HG03442 (cell line): ENCODE data around the gene ATP2C1.

ENCODE experiments used
- ATAC-seq: cut with Tn5 transposase; IDR thresholded peaks from one replicate; pipeline ENCODE4 v1.9.1; 2021; ENCODE audit warnings: mild to moderate bottlenecking, moderate library complexity; ENCODE audit not compliant: unreplicated experiment

ATP2C1 gene

DNA sequence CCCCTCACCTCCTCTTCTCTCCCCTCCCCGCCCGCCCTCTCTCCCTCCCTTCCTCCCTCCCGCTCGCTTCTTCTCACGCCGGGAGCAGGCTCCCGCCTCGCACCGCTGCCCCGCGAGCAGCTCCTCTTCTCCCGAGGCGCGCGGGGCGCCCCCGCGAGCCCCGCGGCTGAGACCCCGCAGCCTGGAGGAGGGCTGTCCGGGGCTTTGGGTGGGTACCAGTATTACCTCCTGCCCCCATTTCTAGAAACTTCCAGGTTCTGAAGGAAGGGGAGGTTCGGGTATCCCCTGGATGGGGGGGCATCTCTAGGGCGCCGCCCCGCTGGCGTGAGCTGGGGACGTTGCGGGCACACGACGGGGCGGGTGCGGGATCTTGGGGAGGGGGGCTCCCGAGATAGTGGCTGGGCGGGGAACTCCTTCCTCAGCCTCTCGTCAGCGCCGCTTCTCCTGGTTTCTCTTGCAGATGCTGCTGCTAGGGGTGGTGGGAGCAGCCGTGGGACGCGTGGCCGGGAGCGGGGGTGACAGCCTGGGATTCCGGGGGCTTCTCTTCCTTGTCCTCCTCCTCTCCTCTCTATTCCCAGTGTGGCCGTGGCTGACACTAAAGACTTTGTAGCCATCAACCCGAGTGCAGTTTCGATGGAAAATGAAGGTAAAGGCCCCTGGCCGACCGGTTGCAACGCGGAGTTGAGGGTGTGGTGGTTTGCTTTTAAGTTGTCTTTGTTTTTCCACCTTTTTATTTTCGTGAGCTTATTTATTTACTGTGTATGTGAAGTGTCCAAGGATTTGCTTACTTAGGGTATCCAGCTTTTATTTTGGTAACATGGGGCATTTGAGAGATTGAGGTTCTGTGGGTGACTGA is 474 bp downstream of the ATP2C1 start:
- peak; percentile 14 for ATAC-seq

DNA sequence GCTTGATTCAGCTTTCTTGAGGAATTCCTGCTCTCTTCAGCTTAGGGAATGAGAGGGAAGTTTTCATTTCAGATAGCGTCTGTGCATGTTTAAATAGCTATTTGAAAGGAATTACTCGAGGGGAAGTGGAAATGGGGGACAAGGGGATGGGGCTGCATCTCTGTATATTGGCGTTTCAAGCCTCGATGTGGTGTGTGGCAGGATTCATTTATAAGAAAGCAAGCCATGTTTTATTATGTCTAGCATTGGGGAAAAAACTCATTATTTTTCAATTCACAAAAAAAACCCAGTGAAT is 1.0 kb downstream of the ATP2C1 start:
- ATAC-seq, result no peak

DNA sequence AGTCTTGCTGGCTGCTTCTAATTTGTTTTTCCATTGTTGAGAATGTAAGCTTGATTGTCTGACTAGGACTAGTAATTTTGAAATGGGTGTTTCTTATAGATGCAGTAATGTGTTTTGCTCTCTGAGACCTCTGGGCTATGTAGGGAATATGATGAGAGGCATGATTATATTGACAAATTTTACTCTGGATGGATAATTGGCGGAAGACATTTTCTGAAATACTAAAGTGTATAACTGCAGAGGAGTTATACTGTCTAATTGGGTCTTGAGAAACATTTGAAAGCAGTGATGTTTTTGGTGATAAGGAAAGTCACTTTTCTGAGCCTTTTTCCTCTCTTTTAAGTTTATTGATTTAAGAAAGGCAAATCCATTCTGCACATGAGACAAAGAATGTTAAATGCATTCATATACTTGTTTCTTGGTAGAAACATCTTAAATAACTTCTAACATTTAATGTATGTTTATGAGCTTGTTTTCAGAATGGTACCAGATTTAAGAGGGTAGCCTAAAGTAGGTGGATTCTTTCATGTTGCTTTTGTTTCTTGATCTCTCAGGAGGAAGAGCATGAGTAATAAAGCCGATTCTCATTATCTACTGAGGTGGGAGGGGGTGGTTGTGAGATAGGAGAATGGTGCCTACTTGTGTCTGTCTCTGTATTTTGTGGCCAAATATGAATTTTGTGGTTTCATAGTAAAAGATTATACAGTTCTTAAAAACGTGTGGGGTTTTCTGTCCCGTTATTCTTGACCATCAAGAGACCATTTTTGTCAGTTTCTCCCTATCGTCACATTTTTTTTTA is 2.0 kb downstream of the ATP2C1 start:
- ATAC-seq, result no peak

DNA sequence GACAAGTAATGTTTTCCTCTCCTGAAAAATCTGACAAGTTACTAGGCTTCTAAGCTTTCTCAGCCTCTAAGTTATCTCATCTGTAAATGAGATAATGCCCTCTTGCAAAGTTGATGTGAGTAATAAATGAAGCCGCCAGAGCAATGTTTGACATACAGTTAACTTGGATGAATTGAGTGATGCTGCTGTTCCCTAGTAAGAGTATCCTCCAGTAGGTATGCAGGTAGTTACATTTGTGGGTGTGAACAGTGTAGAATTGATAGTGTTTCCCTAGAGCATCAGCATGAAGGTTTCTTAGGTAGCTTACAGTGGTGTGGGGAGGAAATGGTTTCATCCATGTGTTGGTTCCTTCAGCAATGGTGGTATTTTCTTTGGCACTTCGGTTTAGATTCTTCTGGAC is 3.4 kb downstream of the ATP2C1 start:
- ATAC-seq, result no peak

DNA sequence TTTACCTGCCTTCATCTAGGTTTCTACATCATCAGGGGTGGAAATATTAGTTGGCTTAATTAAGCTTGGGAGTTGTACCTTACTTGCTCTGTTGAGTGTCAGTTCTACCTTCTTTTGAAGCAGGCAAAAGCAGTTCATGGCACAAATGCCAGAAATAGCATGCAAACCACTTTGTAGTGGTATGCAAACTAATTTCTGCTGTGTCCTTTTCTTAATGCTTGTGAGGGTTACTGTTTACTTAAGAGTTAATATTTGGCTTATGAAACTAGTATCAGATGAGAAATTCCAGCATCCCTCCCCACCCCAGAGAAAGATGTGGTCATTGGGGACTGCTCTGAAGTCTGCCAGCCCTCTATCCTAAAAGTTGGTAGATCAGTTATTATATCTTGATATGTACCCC is 7.1 kb downstream of the ATP2C1 start:
- ATAC-seq, result peak; percentile 49

DNA sequence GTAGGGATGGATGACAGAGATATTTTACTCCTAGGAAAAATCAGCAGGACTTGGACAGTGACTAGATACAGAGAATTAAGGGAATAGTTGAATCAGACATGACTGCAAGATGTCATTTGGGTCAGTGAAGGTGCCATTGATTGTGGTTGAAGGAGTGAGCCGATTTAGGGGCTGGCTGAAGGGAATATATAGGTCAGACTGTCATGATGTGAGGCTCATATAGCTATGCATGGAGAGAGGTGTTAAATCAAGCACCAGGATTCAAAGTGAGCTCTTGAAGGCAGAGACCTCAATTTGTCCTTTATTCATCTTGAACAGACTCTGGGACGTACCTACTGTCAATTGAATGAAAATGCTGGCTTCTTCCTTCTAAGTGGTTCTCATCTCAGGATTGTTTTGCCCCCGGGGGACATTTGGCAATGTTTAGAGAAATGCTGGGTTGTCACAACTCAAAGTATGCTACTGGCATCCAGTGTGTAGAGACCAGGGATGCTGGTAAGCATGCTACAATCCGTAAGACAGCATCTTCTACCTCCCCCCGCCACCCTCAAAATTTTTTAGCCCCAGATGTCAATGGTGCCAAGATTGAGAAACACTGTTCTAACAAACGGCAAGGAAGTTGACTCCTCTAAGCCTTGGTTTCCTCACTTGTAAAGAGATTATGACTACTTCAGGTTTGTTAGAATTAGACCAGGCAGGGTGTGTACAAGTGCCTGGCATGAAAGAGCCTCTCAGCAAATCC is 7.8 kb downstream of the ATP2C1 start:
- ATAC-seq, result no peak

DNA sequence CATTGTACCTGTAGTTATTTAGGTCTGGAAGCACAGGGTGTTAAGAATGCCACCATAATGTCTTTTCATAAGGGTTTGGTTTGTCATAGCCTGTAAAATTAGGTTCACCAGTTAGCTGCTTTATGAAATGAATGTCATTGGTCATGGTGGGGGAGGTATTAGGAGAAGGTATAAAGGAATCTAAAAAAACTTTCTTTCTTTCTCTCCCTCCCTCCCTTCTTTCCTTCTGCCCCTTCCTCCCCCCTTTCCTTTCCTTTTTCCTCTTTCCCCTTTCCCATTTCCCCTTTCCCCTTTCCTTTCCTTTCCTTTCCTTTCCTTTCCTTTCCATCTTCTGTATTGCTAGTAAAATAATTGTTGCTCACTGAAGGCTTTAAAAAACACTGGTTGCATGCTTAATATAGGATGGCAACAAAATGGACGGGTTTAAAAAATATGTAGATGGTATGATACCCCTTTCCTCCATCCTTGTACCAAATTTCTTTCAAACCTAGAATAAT is 9.6 kb downstream of the ATP2C1 start:
- no peak for ATAC-seq

DNA sequence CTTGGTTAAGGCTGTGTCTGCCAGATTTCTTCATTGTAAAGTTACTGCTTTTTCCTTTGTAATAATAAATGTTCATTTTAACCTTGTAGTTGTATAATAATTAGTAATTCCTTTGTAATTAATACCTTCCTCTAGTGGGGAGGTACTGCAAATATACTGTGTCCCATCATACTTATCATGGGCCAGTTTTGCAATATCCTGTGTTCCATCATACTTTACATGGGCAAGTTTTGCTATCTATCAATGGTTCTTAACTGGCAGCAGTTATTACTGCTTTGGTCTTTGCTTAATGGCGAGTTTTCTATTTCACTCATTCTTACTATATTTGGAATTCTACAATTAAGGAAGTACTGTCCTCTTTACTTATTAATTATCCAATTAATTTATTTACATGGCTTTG is 10.6 kb downstream of the ATP2C1 start:
- no peak for ATAC-seq

DNA sequence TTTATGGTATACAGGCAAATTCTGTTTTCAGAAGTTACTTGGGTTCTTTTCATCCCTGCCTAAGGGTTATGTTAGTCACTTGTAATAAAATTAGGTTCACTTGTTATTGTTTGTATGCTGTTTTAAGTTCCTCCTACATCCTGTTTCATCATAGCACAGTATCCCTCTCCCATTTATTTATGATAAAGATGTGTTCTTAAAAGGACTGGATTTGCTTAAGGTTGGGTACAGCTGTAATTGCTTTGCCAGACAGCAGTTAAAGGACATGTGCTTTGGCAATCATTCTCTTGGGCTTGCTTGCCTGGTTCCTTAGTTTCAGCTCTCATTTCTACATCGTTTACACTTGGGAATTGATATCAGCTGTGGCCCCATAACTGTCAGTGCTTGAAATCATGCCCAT is 11.7 kb downstream of the ATP2C1 start:
- no peak for ATAC-seq

DNA sequence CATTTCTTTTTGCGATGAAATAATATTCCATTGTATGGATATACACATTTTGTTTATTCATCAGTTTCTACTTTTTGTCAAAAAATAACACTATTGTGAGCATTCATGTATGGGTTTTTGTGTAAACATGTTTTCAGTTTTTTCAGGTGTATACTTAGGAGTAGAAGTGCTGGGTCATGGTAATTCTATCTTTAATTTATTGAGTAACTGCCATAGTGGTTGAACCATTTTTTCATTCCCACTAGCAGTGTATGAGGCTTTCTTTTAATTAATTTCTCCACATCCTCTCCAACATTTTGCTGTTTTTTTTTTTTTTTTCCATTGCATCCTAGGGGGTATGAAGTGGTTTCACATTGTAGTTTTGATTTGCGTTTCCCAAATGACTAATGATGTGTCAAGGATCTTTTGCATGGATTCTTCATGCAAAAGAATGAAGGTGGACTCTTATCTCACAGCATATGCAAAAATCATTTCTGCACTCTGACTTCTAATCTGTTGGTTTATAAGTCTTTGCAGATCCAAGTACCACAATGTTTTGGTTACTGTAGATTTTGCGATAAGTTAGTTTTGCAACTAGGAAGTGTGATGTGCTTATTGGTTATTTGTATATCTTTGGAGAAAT is 12.6 kb downstream of the ATP2C1 start:
- no peak for ATAC-seq

DNA sequence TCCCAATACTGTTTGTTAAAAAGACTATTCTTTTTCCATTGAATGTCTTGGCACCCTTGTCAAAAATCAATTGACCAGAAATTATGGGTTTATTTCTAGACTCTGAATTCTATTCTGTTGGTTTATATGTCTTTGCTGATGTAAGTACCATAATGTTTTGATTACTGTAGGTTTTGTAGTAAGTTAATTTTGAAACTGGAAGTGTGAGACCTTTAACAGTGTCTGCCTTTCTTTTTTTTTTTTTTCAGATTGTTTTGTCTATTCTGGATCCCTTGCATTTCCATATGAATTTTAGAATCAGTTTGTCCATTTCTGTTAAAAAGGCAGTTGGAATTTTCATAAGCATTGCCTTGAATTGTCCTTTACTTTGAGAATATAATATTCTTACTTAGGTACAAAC is 13.6 kb downstream of the ATP2C1 start:
- no peak for ATAC-seq

DNA sequence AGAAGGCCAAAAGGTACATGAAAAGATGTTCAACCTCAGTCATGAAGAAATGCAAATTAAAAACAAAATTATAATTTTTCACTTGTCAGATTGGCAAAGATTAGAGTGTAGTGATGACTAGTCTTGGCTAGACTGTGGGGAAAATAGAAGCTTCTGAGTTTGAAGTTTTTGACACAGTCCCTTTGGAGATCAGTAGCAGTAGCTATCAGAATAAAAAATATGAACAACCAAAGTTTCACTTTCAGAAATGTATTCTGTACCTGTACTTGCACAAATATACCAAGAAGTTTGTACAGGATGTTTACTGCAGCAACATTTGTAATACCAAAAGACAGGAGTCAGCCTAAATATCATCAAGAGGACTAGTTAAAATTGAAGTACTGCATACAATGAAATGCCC is 14.1 kb downstream of the ATP2C1 start:
- no peak for ATAC-seq

DNA sequence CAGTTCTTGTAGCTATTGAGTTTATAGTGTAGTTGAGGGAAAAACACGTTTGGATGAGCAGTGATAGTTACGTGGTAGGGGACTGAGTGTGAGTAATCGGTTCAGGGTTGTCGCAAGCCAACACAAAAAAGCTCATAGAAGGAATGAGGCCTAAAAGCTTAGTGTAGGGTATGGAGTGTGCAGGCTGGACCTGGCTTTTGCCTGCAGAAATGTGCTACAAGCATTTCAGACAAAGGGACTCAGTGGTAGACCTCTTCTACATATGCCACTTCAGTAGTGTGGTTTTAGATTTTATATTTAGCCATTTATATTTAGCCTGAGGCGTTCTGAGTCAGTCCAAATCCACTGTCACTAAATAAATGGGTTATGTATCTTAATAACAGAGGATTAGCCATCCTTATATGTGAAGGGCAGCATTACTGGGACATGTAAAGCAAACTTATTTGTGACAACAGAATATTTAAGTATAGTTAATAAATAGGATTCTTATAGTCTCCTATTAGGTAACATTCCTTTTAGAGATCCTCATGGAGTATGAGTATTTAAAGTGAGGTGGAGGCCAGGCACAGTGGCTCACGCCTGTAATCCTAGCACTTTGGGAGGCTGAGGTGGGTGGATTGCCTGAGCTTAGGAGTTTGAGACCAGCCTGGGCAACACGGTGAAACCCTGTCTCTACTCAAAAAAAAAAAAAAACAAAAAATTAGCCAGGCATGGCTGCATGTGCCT is 21.8 kb downstream of the ATP2C1 start:
- no peak for ATAC-seq

DNA sequence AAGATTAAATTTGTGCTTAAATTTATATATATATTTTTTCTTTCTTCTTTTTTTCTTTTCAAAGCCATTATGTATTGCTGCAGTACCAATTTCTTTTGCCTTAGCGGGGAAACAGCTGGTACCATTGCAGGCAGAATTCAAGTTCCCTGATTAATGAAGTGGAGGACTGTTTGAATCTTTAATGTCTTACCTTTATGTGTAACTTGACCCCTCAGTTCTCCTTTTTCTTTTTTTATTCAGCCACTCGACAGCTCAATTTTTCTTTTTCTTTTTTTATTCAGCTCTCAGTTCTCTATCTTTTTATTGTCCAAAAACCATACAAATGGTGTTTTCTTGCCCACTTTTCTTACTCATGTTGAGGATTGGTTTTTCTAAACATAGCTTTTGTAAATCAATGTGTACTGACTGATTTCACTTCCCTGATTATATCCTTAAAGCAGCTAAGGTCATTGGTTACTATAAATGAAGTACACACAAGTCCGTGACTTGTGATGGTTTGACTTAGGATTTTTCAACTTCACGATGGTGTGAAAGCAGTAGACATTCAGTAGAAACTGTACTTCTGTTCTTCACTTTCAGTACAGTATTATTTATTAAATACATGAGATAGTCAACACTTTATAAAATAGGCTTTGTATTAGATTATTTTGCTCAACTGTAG is 22.8 kb downstream of the ATP2C1 start:
- ATAC-seq, result peak; percentile 42

DNA sequence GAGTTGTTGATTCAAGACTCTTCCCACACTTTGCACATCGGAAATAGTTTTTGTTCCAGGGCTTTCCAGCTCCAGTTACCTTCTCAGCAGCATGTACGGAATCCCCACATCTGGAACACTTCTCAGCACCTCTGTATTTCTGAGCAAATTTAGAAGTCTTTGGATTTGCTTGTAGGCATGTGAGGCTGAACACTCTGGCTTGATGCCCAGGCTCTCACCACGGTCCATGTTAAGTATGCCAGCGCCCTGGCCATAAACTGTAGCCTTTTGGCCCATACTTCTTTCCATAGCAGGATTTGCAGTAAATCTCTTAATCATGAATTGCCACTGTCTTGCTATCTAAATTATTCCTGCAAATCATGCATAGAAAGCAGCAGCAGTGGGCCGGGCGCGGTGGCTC is 24.4 kb downstream of the ATP2C1 start:
- ATAC-seq, result no peak

DNA sequence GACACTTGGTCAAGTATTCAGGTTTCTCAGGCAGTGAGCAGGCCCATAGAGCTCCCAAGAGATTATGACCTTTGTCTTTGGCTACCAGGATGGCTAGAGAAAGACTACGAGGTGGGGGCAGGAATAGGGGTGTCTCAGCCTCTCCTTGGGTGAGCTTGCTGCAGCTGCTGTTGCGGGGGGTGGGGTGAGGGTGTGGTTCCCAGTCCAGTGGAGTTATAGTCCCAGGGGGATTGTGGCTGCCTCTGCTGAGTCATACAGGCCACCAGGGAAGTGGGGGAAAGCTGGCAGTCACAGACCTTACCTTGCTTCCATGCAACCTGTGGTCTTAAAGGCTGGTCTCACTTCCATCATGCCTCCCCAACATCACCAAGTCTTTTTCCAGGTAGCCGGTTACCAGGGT is 31.7 kb downstream of the ATP2C1 start:
- peak; percentile 45 for ATAC-seq

DNA sequence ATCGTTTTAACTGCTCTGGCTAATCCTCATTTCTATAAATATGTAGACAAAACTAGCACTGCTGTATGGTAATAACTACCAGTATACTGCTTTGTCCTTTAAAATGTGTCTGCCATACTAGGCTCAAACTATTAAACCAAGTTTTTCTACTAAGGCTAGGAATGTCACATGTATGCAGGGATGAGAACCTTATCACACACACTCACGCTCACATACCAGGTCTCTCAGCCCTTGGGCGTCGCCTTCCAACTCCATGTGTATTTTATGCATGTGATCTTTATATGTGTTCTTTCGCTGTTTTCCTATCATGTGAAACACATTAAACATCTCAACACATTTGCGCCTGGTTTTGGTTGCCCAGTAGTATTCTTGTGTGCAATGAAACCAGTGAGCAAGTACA is 32.6 kb downstream of the ATP2C1 start:
- ATAC-seq, result no peak

DNA sequence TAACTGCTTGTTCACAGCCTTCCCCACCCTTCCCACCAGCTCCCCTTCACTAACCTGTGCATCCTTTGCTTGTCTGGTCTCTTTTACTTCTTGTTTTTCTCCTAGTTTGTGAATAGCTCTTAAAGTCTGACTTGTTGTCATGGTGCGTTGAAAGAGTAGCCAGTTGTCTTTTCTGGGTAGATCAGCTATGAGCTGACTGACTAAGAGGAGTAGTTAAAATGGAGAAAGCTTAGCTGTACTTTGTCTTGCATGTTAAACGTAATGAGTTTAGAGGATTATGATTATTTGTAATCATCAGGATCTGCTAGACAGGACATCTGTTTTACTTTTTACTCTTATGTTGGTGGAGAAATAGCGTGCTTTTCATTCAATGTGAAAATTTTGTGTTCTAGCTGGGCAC is 35.9 kb downstream of the ATP2C1 start:
- no peak for ATAC-seq

DNA sequence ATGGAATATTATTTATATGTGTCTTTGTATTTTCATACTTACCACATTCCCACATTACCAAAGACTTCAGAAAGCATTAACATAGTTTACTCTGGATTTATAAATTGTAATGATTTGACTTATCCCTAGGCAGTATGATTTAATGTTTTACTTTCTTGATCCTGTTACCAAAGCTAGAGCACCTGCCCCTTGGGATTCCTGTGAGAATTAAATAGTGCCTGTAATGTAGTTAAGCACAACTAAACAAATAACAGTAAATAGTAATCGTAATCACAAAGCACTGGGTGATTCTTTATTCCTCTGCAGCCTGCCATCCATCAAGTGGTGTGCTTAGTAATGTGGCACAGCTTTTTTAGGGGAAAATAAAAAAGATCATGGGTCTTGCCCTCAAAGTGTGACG is 39.1 kb downstream of the ATP2C1 start:
- ATAC-seq, result no peak

DNA sequence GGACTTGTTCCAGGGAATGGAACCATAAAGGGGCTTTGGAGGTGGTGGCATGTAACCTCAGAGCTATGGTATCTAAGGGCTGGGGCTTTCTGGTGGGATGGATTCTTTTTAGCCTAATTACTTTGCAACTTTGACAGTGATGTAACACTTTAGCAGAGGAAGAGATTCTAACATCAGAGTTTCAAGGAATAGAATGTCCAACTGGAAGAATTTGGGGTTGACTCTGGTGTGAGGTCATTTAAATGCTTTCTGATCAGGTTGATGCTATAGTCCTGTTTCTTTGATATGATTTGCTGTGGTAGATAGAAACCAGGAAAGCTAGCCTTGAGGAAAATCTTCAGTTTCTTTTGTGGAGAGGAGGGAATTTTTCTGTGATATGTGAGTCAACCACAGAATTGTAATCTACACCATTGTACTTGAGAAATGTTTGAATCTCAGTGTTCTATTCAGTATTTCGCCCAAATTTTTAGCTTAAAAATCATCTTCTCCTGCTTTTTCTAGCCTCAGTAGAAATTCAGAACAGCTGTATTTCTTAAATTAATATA is 40.0 kb downstream of the ATP2C1 start:
- no peak for ATAC-seq
